Loucy (cell line): ENCODE measurements around the gene CLMP.

Source experiments
- H2AFZ ChIP-seq: fragments of 200-600 bp; sonication (generic); 2 replicates; pipeline ENCODE4 v1.6.0; 2016; ENCODE audit warnings: antibody characterized with exemption, mild to moderate bottlenecking, low read length, moderate library complexity
- H3F3A ChIP-seq: fragments of 200-600 bp; 2 replicates; pipeline ENCODE4 v1.6.0; 2016; ENCODE audit warnings: antibody characterized with exemption, low read depth, mild to moderate bottlenecking
- H3K27me3 ChIP-seq: fragments of 200-600 bp; sonication (generic); 2 replicates; pipeline ENCODE4 v1.6.1; 2014; ENCODE audit warnings: low read length, mild to moderate bottlenecking; ENCODE audit not compliant: insufficient read depth, poor library complexity, severe bottlenecking
- H3K36me3 ChIP-seq: fragments of 200-600 bp; sonication (generic); 2 replicates; pipeline ENCODE4 v1.6.1; 2016; ENCODE audit warnings: low read length; ENCODE audit not compliant: insufficient read depth
- H3K4me1 ChIP-seq: fragments of 200-600 bp; sonication (generic); 2 replicates; pipeline ENCODE4 v1.5.1; 2014; ENCODE audit warnings: low read length, mild to moderate bottlenecking; ENCODE audit not compliant: insufficient read depth, poor library complexity, severe bottlenecking
- H3K4me2 ChIP-seq: fragments of 200-600 bp; sonication (generic); 2 replicates; pipeline ENCODE4 v1.6.0; 2014; ENCODE audit warnings: antibody characterized with exemption, low read length, low read depth, mild to moderate bottlenecking; ENCODE audit not compliant: poor library complexity, severe bottlenecking
- H3K4me3 ChIP-seq: fragments of 200-600 bp; sonication (generic); 2 replicates; pipeline ENCODE4 v1.5.1; 2014; ENCODE audit warnings: low read length, mild to moderate bottlenecking, mixed read lengths; ENCODE audit not compliant: poor library complexity, severe bottlenecking
- H3K79me2 ChIP-seq: fragments of 200-600 bp; sonication (generic); 2 replicates; pipeline ENCODE4 v1.6.1; 2014; ENCODE audit warnings: low read length; ENCODE audit not compliant: insufficient read depth
- H3K9ac ChIP-seq: fragments of 200-600 bp; sonication (generic); 2 replicates; pipeline ENCODE4 v1.6.0; 2014; ENCODE audit warnings: mild to moderate bottlenecking, low read depth, low read length, moderate library complexity; ENCODE audit not compliant: poor library complexity, severe bottlenecking
- H3K9me2 ChIP-seq: fragments of 200-600 bp; sonication (generic); replicated peaks from 2 replicates; pipeline ENCODE4 v1.6.1; 2016; ENCODE audit warnings: low read depth, low read length, mixed read lengths
- H3K9me3 ChIP-seq: fragments of 200-600 bp; sonication (generic); 2 replicates; pipeline ENCODE4 v1.6.1; 2014; ENCODE audit warnings: mild to moderate bottlenecking, antibody characterized with exemption, low read length, low read depth; ENCODE audit not compliant: insufficient read depth
- H4K20me1 ChIP-seq: fragments of 200-600 bp; sonication (generic); 2 replicates; pipeline ENCODE4 v1.6.0; 2014; ENCODE audit warnings: antibody characterized with exemption, low read length, mild to moderate bottlenecking; ENCODE audit not compliant: insufficient read depth, poor library complexity, severe bottlenecking
- CTCF ChIP-seq: fragments of 200-600 bp; sonication (generic); conservative IDR thresholded peaks from 2 replicates; pipeline ENCODE4 v1.5.1; 2014; ENCODE audit warnings: mild to moderate bottlenecking, antibody characterized with exemption, low read length
- EZH2phosphoT487 ChIP-seq: fragments of 200-600 bp; IDR thresholded peaks from 2 replicates; pipeline ENCODE4 v1.6.1; 2018; ENCODE audit warnings: antibody characterized with exemption, mild to moderate bottlenecking, moderate library complexity, borderline replicate concordance

CLMP gene

GRCh38 chr11:123200264-123200663, 5.2 kb upstream of the CLMP start:
- H3K4me3 ChIP-seq: no peak overlapping the region
- peaks cover 8% of the 10 kb centered on the region for H3K4me1 ChIP-seq
- H3F3A ChIP-seq: no peaks in the 10 kb centered on the region
- H3K9ac ChIP-seq: no peak overlapping the region
- H3K79me2 ChIP-seq: no peaks in the 10 kb centered on the region
- no peaks in the 10 kb centered on the region for H4K20me1 ChIP-seq
- H3K9me3 ChIP-seq: no peaks in the 10 kb centered on the region
- TF ChIP-seq EZH2phosphoT487 (no peak), CTCF (no peak)
- H3K27me3 ChIP-seq: peaks cover 3% of the 10 kb centered on the region
- no peak overlapping the region for H3K4me2 ChIP-seq
- H3K36me3 ChIP-seq: no peaks in the 10 kb centered on the region
- no peaks in the 10 kb centered on the region for H3K9me2 ChIP-seq
- no peak overlapping the region for H2AFZ ChIP-seq

- H4K20me1 ChIP-seq: no peaks in the 10 kb centered on the region
- H3K9ac ChIP-seq: no peak overlapping the region
- TF ChIP-seq CTCF: no peak
- no peak for TF ChIP-seq EZH2phosphoT487
- H2AFZ ChIP-seq: no peak overlapping the region
- no peaks in the 10 kb centered on the region for H3K36me3 ChIP-seq
- H3F3A ChIP-seq: no peaks in the 10 kb centered on the region
- H3K79me2 ChIP-seq: no peaks in the 10 kb centered on the region
- peaks cover 11% of the 10 kb centered on the region for H3K27me3 ChIP-seq
- no peaks in the 10 kb centered on the region for H3K9me3 ChIP-seq
- H3K4me3 ChIP-seq: no peak overlapping the region
- H3K4me2 ChIP-seq: no peak overlapping the region
- H3K4me1 ChIP-seq: peaks cover 8% of the 10 kb centered on the region
- H3K9me2 ChIP-seq: no peaks in the 10 kb centered on the region
These were observed 2.7 kb upstream of the CLMP start for GRCh38 chr11:123197711-123198110.

- Histone ChIP-seq H3K4me2 (no peak overlapping the region), H3K9me3 (no peaks in the 10 kb centered on the region), H3K36me3 (no peaks in the 10 kb centered on the region), H3K4me3 (no peak overlapping the region), H3K9ac (no peak overlapping the region), H4K20me1 (no peaks in the 10 kb centered on the region), H3K4me1 (no peaks in the 10 kb centered on the region), H3F3A (no peaks in the 10 kb centered on the region), H3K27me3 (peaks cover 11% of the 10 kb centered on the region), H3K79me2 (no peaks in the 10 kb centered on the region), H2AFZ (no peak overlapping the region), H3K9me2 (no peaks in the 10 kb centered on the region)
- TF ChIP-seq CTCF: no peak
- no peak for TF ChIP-seq EZH2phosphoT487
These were observed 1.1 kb upstream of the CLMP start for GRCh38 chr11:123196060-123196714.
